Ovary (tissue), 3 donors: Measurements from ENCODE around the gene CHTOP.

Experiments
- EP300 ChIP-seq: sonication (generic); formaldehyde crosslinking; IDR thresholded peaks from one replicate; pipeline ENCODE4 v1.6.1; 2017; ENCODE audit warnings: antibody characterized with exemption
- POLR2A ChIP-seq: fragments of 450-650 bp; IDR thresholded peaks from one replicate; pipeline ENCODE4 v1.6.1; 2017; ENCODE audit warnings: antibody characterized with exemption, mild to moderate bottlenecking, moderate library complexity
- TF ChIP-seq, protein P1 (sequence below), 3 donors: fragments of 450-650 bp in 2 of 3; fragments of 200-600 bp in 1 of 3; IDR thresholded peaks; one replicate each; pipeline versions ENCODE4 v1.5.1 to v1.8.0; 2016 to 2022; ENCODE audit warnings: antibody characterized with exemption in 3 of 3, mild to moderate bottlenecking in 1 of 3
- donor health status: DM: no; HTN: no; CAD: no.

DNA sequence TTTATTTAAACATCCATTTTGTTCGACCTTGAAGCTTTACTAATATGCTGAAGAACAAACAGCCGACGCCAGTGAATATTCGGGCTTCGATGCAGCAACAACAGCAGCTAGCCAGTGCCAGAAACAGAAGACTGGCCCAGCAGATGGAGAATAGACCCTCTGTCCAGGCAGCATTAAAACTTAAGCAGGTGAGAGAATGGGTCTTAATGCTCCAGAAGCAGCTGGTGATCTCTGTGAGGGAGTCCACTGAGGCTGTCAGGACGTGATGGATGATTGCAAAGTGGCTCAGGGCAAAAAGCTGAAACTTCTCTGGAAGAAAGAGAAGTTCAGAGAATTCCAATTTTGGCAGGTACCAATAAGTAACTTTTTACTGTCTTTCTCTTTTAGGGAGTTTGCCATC is 4.4 kb downstream of the CHTOP start:
- TF ChIP-seq POLR2A, result no peak
- TF ChIP-seq, protein P1, sequence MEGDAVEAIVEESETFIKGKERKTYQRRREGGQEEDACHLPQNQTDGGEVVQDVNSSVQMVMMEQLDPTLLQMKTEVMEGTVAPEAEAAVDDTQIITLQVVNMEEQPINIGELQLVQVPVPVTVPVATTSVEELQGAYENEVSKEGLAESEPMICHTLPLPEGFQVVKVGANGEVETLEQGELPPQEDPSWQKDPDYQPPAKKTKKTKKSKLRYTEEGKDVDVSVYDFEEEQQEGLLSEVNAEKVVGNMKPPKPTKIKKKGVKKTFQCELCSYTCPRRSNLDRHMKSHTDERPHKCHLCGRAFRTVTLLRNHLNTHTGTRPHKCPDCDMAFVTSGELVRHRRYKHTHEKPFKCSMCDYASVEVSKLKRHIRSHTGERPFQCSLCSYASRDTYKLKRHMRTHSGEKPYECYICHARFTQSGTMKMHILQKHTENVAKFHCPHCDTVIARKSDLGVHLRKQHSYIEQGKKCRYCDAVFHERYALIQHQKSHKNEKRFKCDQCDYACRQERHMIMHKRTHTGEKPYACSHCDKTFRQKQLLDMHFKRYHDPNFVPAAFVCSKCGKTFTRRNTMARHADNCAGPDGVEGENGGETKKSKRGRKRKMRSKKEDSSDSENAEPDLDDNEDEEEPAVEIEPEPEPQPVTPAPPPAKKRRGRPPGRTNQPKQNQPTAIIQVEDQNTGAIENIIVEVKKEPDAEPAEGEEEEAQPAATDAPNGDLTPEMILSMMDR (IDR thresholded peaks at IDR 0.05), result no peak
- no peak for TF ChIP-seq EP300
